NCI-H460 (cell line): ENCODE results near the gene OR51D1. TPM values are rescaled to one million over a fixed set of nuclear protein-coding genes. Genes with fewer than 3 reads are reported as not detected.

Source experiments
- DNase-seq: peaks from one replicate; pipeline ENCODE4 v3.0.0-alpha.2; 2016; ENCODE audit warnings: low read depth; ENCODE audit errors: extremely low read depth
- total RNA-seq: library from RNA; depleted of rRNA; stranded (reverse); fragments of >200 nt; shearing (Covaris generic); gene quantifications from 2 replicates; pipeline ENCODE4 v1.2.3, GENCODE V29; 2014

Gene OR51D1
- total RNA-seq, 1 experiment from 2014 or later: not detected

- no peak for DNase-seq
Observed at GRCh38 chr11:4643682-4644081, 6.4 kb downstream of the OR51D1 start, which contains the start of gene OR51E1. Gene OR51E1, plus strand, starts transcription at chr11:4643982. Its CDS starts 8,545 bp downstream, at chr11:4652527.

- DNase-seq: no peak
Observed at GRCh38 chr11:4644233-4644632, 7.0 kb downstream of the OR51D1 start.

DNA sequence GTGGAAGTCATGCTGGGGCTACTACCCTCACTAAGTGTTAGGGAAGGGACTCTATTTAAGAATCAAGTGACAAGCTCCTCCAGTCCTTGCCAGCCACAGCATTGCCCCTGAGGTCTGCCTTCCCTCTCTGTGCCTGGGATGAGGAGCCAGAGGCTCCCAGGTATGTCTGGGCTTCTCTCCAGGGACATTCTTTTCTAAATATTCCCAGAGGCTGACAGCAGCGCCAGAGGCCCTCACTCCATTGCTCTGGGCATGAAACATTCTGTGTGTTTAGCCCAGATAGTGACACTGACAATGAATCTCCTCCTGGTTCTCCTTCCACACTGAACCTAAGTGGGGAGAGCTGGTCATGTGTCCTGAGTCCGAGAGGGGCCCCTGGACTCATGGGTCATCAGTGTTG lies 8.7 kb downstream of the OR51D1 start:
- no peak for DNase-seq

GRCh38 chr11:4647766-4648165 lies 10.5 kb downstream of the OR51D1 start:
- no peak for DNase-seq

DNA sequence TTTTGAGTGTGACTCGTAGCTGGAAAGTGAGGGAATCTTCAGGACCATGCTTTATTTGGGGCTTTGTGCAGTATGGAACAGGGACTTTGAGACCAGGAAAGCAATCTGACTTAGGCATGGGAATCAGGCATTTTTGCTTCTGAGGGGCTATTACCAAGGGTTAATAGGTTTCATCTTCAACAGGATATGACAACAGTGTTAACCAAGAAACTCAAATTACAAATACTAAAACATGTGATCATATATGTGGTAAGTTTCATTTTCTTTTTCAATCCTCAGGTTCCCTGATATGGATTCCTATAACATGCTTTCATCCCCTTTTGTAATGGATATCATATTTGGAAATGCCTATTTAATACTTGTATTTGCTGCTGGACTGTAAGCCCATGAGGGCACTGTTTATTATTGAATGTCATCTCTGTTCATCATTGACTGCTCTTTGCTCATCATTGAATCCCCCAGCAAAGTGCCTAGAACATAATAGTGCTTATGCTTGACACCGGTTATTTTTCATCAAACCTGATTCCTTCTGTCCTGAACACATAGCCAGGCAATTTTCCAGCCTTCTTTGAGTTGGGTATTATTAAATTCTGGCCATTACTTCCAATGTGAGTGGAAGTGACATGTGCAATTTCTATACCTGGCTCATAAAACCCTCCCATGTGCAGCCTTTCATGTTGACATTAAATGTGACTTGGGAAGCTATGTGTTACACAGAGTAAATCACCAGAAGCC lies 17.5 kb downstream of the OR51D1 start:
- DNase-seq: no peak

GRCh38 chr11:4658629-4659445 lies 21.6 kb downstream of the OR51D1 start:
- no peak for DNase-seq

DNA sequence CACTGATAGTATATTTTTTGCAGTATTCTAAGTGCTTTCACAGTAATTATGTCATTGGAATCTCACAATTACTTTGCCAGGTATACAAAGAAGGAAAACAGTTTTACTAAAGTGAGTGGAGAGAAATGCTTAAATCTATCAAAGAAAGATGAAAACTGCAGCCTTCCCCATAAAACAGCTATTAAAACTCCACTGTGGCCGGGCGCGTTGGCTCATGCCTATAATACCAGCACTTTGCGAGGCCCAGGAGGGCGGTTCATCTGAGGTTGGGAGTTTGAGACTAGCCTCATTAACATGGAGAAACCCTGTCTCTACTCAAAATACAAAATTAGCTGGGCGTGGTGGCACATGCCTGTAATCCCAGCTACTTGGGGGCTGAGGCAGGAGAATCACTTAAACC lies 25.6 kb downstream of the OR51D1 start:
- no peak for DNase-seq

GRCh38 chr11:4664183-4664582 lies 26.9 kb downstream of the OR51D1 start:
- no peak for DNase-seq

- no peak for DNase-seq
Observed at GRCh38 chr11:4664786-4665185, 27.5 kb downstream of the OR51D1 start.

- no peak for DNase-seq
Observed at GRCh38 chr11:4665424-4665823, 28.1 kb downstream of the OR51D1 start.

DNA sequence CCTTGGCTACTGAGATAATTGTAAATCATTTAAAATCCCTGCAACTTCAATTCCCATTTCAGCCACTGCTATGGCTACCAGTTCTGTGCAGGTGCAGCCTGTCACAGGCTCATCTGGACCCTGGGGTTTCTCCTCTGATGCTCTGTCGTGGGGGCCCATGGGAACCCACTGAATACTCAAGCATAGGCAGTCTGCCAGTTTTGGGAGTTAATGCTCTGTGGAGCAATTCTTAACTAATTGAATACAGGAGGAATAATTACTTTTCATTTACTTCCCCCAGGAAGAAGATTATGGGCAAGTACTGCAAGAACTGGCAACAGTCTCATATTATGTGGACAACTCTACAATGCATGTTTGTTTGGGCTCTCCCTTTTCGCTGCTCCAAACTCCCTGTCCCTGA lies 34.5 kb downstream of the OR51D1 start:
- no peak for DNase-seq

DNA sequence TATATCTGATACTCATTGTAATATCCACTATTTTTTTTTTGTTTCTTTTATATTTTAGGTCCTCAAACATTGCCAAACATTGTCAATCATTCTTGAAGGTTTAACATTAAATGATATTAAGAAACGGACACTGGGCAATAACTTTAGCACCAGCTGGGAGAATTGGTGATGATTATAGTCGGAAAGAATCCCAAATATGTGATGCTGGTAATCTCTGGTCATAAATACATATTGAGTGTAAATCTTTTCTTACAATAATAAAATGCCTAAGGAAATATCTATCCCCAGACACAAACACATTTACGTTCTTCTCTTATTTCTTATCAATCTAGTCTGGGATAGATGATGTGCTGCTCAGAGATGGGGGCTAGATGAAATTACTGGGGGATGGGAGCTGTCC lies 35.2 kb downstream of the OR51D1 start:
- no peak for DNase-seq

DNA sequence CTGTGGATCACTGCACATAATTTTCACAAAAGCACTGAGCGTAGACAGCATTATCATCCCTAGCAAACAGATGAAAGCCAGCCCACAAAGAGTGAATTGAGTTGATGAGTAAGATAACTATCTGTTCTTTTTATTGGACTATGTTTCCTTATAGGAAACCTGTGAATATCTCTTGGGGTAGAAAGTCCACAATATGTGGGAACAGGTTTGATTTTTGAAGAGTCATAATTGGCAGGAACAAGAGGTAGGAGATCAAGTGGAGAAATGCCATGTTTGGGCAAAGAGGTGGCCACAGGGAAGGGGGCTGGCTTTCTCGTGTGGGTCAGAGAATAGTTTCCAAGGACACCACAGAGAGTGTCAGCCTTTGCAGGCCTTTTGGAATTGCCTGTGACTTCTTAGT lies 36.5 kb downstream of the OR51D1 start:
- DNase-seq: no peak

GRCh38 chr11:4677948-4678347 lies 40.7 kb downstream of the OR51D1 start:
- DNase-seq: no peak

DNA sequence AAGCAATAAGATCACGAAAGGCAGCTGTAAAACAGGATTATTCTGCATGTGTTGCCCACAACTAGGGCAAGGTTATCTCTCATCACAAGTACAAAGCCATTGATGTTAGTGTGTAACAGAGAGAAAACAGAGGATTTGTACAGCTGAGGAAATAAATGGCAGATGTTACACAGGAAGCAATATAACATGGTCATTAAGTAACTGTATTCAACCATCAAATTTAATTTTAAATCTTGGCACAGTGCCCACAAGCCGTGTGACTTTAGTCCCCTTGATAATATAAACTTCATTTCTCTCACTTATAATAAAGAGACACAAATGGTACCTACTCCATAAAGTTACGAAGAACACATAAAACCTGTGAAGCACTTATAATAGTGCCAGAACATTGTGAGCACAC lies 43.1 kb downstream of the OR51D1 start:
- DNase-seq: no peak

DNA sequence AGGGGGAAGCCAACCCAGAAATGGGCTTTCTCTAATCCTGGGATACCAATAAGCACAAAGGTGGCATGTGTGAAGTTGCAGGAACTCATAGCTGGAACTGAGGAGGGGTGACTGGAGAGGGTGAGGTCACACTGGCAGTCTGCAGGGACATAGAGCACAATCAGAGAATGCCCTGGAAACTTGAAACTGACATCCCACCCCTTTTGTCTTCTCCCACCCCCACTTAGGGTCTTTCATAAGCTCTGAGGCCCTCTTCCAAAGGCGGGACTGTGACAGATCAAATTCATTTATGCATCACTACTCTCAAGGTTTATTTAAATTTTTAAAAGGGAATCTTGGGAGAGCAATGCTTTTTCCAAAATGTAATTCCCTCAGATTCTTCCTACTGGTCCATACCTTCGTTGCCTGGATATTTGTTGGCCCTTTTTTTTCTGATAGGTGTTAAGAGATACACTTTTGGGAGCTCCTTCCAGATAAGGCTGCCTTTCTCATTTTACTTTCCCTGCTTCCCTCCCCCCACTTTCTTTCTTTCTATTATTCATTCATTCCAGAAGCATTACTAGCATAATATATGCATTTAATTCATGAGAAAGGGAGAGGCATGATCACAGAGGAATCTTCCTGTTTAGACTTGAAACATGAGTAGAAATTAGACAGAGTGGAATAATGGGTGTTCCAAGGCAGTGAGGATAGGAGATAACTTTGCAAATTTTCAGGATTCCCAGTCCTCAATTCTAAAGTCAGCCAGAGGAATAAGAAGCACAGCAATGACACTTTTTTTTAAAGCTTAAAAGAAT lies 45.5 kb downstream of the OR51D1 start:
- DNase-seq: no peak

- no peak for DNase-seq
Observed at GRCh38 chr11:4684631-4685285, 47.5 kb downstream of the OR51D1 start.
